HEK293 (cell line): Measurements from ENCODE around the gene TNKS1BP1.

Experiments used
- KLF1 ChIP-seq: fragments of 450-650 bp; formaldehyde crosslinking; IDR thresholded peaks from 2 replicates; pipeline ENCODE4 v1.5.1; 2016; ENCODE audit warnings: missing biosample characterization, missing genetic modification characterization
- KLF8 ChIP-seq: fragments of 450-650 bp; formaldehyde crosslinking; IDR thresholded peaks from 2 replicates; pipeline ENCODE4 v1.5.1; 2016; ENCODE audit warnings: missing biosample characterization, missing genetic modification characterization
- MYNN ChIP-seq: fragments of 450-650 bp; formaldehyde crosslinking; IDR thresholded peaks from 2 replicates; pipeline ENCODE4 v1.5.1; 2016; ENCODE audit warnings: missing biosample characterization, missing genetic modification characterization, borderline replicate concordance
- OSR2 ChIP-seq: fragments of 450-650 bp; formaldehyde crosslinking; IDR thresholded peaks from 2 replicates; pipeline ENCODE4 v1.5.1; 2016; ENCODE audit warnings: missing biosample characterization, missing genetic modification characterization
- REPIN1 ChIP-seq: fragments of 450-650 bp; formaldehyde crosslinking; IDR thresholded peaks from 2 replicates; pipeline ENCODE4 v1.5.1; 2017; ENCODE audit warnings: missing biosample characterization, missing genetic modification characterization, low read depth
- SCRT2 ChIP-seq: fragments of 450-650 bp; formaldehyde crosslinking; IDR thresholded peaks from 2 replicates; pipeline ENCODE4 v1.5.1; 2016; ENCODE audit warnings: missing biosample characterization, missing genetic modification characterization
- SP2 ChIP-seq: fragments of 450-650 bp; formaldehyde crosslinking; IDR thresholded peaks from 2 replicates; pipeline ENCODE4 v1.5.1; 2016; ENCODE audit warnings: missing biosample characterization, missing genetic modification characterization
- WT1 ChIP-seq: fragments of 450-650 bp; formaldehyde crosslinking; IDR thresholded peaks from 2 replicates; pipeline ENCODE4 v1.5.1; 2016; ENCODE audit warnings: missing biosample characterization, missing genetic modification characterization
- ZBTB17 ChIP-seq: fragments of 450-650 bp; formaldehyde crosslinking; IDR thresholded peaks from 2 replicates; pipeline ENCODE4 v1.5.1; 2016; ENCODE audit warnings: missing biosample characterization, missing genetic modification characterization
- ZBTB8A ChIP-seq: fragments of 450-650 bp; formaldehyde crosslinking; IDR thresholded peaks from 2 replicates; pipeline ENCODE4 v1.5.1; 2016; ENCODE audit warnings: missing biosample characterization, missing genetic modification characterization
- ZEB2 ChIP-seq: fragments of 450-650 bp; formaldehyde crosslinking; IDR thresholded peaks from 2 replicates; pipeline ENCODE4 v1.5.1; 2016; ENCODE audit warnings: missing biosample characterization, missing genetic modification characterization
- ZFP69B ChIP-seq: fragments of 450-650 bp; formaldehyde crosslinking; IDR thresholded peaks from 2 replicates; pipeline ENCODE4 v1.5.1; 2016; ENCODE audit warnings: missing biosample characterization, missing genetic modification characterization
- ZIC2 ChIP-seq: fragments of 450-650 bp; formaldehyde crosslinking; IDR thresholded peaks from 2 replicates; pipeline ENCODE4 v1.5.1; 2016; ENCODE audit warnings: missing biosample characterization, missing genetic modification characterization
- ZNF157 ChIP-seq: fragments of 450-650 bp; formaldehyde crosslinking; IDR thresholded peaks from 2 replicates; pipeline ENCODE4 v1.5.1; 2016; ENCODE audit warnings: missing biosample characterization, missing genetic modification characterization
- ZNF214 ChIP-seq: fragments of 450-650 bp; formaldehyde crosslinking; IDR thresholded peaks from 2 replicates; pipeline ENCODE4 v1.5.1; 2017; ENCODE audit warnings: missing biosample characterization, mild to moderate bottlenecking, missing genetic modification characterization, borderline replicate concordance
- ZNF335 ChIP-seq: fragments of 450-650 bp; formaldehyde crosslinking; conservative IDR thresholded peaks from 2 replicates; pipeline ENCODE4 v1.5.1; 2016; ENCODE audit warnings: missing biosample characterization, missing genetic modification characterization
- ZNF341 ChIP-seq: fragments of 450-650 bp; formaldehyde crosslinking; IDR thresholded peaks from 2 replicates; pipeline ENCODE4; 2016; ENCODE audit warnings: low read depth, missing biosample characterization, missing genetic modification characterization
- ZNF561 ChIP-seq: fragments of 450-650 bp; IDR thresholded peaks from 2 replicates; pipeline ENCODE4 v1.5.1; 2018; ENCODE audit warnings: missing biosample characterization, missing genetic modification characterization, borderline replicate concordance
- ZNF610 ChIP-seq: fragments of 450-650 bp; formaldehyde crosslinking; IDR thresholded peaks from 2 replicates; pipeline ENCODE4 v1.5.1; 2016; ENCODE audit warnings: missing biosample characterization, missing genetic modification characterization, borderline replicate concordance
- ZNF626 ChIP-seq: fragments of 450-650 bp; sonication (Bioruptor Pico); formaldehyde crosslinking; IDR thresholded peaks from 2 replicates; pipeline ENCODE4 v1.5.1; 2018; ENCODE audit warnings: missing biosample characterization, missing genetic modification characterization, inconsistent platforms
- ZNF747 ChIP-seq: fragments of 450-650 bp; formaldehyde crosslinking; IDR thresholded peaks from 2 replicates; pipeline ENCODE4 v1.5.1; 2016; ENCODE audit warnings: missing biosample characterization, missing genetic modification characterization
- TF ChIP-seq, protein P1 (sequence below): fragments of 450-650 bp; formaldehyde crosslinking; IDR thresholded peaks from 2 replicates; pipeline ENCODE4 v1.5.1; 2016; ENCODE audit warnings: missing biosample characterization, missing genetic modification characterization
- TF ChIP-seq, protein P2 (sequence below): fragments of 450-650 bp; formaldehyde crosslinking; IDR thresholded peaks from 2 replicates; pipeline ENCODE4; 2016; ENCODE audit warnings: missing biosample characterization, missing genetic modification characterization
- TF ChIP-seq, protein P3 (sequence below): fragments of 450-650 bp; formaldehyde crosslinking; IDR thresholded peaks from 2 replicates; pipeline ENCODE4 v1.5.1; 2016; ENCODE audit warnings: missing biosample characterization, missing genetic modification characterization, borderline replicate concordance
- TF ChIP-seq, protein P4 (sequence below): fragments of 450-650 bp; IDR thresholded peaks from 2 replicates; pipeline ENCODE4 v1.5.1; 2018; ENCODE audit warnings: missing biosample characterization, missing genetic modification characterization
- TF ChIP-seq, protein P5 (sequence below): fragments of 450-650 bp; formaldehyde crosslinking; IDR thresholded peaks from 2 replicates; pipeline ENCODE4 v1.5.1; 2016; ENCODE audit warnings: missing biosample characterization, missing genetic modification characterization

Gene TNKS1BP1

DNA sequence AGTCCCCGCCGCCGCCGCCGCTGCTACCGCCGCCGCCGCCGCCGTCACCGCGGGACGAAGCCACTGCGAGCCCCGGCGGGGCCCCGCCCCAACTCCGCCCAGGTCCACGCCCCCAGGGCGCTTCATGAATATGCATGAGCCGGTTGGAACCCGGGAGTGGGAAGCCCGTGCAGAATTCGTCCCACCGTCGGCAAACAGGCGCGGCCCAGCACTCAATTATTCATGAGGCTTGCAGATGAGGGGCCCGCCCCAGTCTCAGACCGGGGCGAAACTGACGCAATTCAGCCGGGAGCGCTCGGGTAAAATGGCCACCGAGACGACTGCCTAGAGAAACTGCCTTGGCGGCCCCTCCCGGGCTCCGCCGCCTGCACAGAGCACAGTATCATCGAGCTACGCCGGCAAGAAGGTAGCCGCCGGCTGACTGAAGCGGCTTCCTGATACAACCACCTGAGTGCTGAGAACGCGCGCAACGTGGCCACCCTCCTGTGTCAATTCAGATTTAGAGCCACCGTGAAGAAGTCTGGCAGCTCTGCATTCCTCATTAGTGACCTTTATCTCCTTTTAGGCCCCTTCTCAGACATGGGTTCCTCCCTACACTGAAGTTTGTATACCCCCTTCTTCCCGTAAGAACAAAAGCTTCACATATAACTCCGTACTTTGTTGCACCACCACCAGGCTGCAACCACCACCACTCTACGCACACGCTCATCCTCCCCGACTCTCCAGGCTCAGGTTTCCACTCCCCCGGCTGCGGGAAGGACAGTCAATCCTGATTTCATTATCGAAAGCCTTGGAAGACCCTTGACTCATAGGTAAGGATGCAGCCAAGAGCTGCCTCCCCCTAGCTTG, at the start of gene TNKS1BP1 (continued):
- no peak for TF ChIP-seq ZNF214
- TF ChIP-seq ZNF747: no peak
- peak; percentile 80; the same call in 1 of the 2 replicates for TF ChIP-seq ZEB2 (tag by site-specific recombination)
- peak; percentile 46; the same call in 1 of the 2 replicates for TF ChIP-seq OSR2
- no peak for TF ChIP-seq ZIC2 (tag by site-specific recombination)
- peak; percentile 61 for TF ChIP-seq KLF8 (tag by site-specific recombination)
- 0 out of 2 replicates have a peak, but pooled peaks have one; percentile 61 for TF ChIP-seq WT1 (tag by site-specific recombination)
- TF ChIP-seq ZNF626 (tag by site-specific recombination): no peak
- no peak for TF ChIP-seq ZNF610 (tag by site-specific recombination)
- no peak for TF ChIP-seq ZFP69B
- peak; percentile 73 for TF ChIP-seq SCRT2
- TF ChIP-seq KLF1 (tag by site-specific recombination): peak; percentile 41; the same call in 1 of the 2 replicates
- TF ChIP-seq ZNF335 (tag by site-specific recombination): peak; percentile 91
- TF ChIP-seq MYNN (tag by site-specific recombination): no peak
- TF ChIP-seq, protein P1, sequence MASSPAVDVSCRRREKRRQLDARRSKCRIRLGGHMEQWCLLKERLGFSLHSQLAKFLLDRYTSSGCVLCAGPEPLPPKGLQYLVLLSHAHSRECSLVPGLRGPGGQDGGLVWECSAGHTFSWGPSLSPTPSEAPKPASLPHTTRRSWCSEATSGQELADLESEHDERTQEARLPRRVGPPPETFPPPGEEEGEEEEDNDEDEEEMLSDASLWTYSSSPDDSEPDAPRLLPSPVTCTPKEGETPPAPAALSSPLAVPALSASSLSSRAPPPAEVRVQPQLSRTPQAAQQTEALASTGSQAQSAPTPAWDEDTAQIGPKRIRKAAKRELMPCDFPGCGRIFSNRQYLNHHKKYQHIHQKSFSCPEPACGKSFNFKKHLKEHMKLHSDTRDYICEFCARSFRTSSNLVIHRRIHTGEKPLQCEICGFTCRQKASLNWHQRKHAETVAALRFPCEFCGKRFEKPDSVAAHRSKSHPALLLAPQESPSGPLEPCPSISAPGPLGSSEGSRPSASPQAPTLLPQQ (tag by site-specific recombination): 0 out of 2 replicates have a peak, but pooled peaks have one; percentile 58
- TF ChIP-seq, protein P2, sequence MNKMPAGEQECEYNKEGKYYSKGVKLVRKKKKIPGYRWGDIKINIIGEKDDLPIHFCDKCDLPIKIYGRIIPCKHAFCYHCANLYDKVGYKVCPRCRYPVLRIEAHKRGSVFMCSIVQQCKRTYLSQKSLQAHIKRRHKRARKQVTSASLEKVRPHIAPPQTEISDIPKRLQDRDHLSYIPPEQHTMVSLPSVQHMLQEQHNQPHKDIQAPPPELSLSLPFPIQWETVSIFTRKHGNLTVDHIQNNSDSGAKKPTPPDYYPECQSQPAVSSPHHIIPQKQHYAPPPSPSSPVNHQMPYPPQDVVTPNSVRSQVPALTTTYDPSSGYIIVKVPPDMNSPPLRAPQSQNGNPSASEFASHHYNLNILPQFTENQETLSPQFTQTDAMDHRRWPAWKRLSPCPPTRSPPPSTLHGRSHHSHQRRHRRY (tag by site-specific recombination): no peak
- peak; percentile 82 for TF ChIP-seq ZNF341 (tag by site-specific recombination)
- no peak for TF ChIP-seq ZNF157 (tag by site-specific recombination)
- TF ChIP-seq, protein P3, sequence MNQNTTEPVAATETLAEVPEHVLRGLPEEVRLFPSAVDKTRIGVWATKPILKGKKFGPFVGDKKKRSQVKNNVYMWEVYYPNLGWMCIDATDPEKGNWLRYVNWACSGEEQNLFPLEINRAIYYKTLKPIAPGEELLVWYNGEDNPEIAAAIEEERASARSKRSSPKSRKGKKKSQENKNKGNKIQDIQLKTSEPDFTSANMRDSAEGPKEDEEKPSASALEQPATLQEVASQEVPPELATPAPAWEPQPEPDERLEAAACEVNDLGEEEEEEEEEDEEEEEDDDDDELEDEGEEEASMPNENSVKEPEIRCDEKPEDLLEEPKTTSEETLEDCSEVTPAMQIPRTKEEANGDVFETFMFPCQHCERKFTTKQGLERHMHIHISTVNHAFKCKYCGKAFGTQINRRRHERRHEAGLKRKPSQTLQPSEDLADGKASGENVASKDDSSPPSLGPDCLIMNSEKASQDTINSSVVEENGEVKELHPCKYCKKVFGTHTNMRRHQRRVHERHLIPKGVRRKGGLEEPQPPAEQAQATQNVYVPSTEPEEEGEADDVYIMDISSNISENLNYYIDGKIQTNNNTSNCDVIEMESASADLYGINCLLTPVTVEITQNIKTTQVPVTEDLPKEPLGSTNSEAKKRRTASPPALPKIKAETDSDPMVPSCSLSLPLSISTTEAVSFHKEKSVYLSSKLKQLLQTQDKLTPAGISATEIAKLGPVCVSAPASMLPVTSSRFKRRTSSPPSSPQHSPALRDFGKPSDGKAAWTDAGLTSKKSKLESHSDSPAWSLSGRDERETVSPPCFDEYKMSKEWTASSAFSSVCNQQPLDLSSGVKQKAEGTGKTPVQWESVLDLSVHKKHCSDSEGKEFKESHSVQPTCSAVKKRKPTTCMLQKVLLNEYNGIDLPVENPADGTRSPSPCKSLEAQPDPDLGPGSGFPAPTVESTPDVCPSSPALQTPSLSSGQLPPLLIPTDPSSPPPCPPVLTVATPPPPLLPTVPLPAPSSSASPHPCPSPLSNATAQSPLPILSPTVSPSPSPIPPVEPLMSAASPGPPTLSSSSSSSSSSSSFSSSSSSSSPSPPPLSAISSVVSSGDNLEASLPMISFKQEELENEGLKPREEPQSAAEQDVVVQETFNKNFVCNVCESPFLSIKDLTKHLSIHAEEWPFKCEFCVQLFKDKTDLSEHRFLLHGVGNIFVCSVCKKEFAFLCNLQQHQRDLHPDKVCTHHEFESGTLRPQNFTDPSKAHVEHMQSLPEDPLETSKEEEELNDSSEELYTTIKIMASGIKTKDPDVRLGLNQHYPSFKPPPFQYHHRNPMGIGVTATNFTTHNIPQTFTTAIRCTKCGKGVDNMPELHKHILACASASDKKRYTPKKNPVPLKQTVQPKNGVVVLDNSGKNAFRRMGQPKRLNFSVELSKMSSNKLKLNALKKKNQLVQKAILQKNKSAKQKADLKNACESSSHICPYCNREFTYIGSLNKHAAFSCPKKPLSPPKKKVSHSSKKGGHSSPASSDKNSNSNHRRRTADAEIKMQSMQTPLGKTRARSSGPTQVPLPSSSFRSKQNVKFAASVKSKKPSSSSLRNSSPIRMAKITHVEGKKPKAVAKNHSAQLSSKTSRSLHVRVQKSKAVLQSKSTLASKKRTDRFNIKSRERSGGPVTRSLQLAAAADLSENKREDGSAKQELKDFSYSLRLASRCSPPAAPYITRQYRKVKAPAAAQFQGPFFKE: peak; percentile 56; the same call in 1 of the 2 replicates
- TF ChIP-seq, protein P4, sequence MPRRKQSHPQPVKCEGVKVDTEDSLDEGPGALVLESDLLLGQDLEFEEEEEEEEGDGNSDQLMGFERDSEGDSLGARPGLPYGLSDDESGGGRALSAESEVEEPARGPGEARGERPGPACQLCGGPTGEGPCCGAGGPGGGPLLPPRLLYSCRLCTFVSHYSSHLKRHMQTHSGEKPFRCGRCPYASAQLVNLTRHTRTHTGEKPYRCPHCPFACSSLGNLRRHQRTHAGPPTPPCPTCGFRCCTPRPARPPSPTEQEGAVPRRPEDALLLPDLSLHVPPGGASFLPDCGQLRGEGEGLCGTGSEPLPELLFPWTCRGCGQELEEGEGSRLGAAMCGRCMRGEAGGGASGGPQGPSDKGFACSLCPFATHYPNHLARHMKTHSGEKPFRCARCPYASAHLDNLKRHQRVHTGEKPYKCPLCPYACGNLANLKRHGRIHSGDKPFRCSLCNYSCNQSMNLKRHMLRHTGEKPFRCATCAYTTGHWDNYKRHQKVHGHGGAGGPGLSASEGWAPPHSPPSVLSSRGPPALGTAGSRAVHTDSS: no peak
- TF ChIP-seq ZBTB8A: no peak
- peak; percentile 55; the same call in 1 of the 2 replicates for TF ChIP-seq ZNF561 (tag by site-specific recombination)
- TF ChIP-seq ZBTB17 (tag by site-specific recombination): peak; percentile 95
- TF ChIP-seq REPIN1 (tag by site-specific recombination): no peak
- peak; percentile 32; the same call in 1 of the 2 replicates for TF ChIP-seq SP2 (tag by site-specific recombination)
- TF ChIP-seq, protein P5, sequence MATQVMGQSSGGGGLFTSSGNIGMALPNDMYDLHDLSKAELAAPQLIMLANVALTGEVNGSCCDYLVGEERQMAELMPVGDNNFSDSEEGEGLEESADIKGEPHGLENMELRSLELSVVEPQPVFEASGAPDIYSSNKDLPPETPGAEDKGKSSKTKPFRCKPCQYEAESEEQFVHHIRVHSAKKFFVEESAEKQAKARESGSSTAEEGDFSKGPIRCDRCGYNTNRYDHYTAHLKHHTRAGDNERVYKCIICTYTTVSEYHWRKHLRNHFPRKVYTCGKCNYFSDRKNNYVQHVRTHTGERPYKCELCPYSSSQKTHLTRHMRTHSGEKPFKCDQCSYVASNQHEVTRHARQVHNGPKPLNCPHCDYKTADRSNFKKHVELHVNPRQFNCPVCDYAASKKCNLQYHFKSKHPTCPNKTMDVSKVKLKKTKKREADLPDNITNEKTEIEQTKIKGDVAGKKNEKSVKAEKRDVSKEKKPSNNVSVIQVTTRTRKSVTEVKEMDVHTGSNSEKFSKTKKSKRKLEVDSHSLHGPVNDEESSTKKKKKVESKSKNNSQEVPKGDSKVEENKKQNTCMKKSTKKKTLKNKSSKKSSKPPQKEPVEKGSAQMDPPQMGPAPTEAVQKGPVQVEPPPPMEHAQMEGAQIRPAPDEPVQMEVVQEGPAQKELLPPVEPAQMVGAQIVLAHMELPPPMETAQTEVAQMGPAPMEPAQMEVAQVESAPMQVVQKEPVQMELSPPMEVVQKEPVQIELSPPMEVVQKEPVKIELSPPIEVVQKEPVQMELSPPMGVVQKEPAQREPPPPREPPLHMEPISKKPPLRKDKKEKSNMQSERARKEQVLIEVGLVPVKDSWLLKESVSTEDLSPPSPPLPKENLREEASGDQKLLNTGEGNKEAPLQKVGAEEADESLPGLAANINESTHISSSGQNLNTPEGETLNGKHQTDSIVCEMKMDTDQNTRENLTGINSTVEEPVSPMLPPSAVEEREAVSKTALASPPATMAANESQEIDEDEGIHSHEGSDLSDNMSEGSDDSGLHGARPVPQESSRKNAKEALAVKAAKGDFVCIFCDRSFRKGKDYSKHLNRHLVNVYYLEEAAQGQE (tag by site-specific recombination): no peak
